ENCODE data around the gene POLA1. TPM values are rescaled to one million over a fixed set of nuclear protein-coding genes. Genes with fewer than 3 reads are reported as not detected.
A peak's percentile ranks its signal among the peaks of the same experiment; 100 is the strongest.

The POLA1 gene
- total RNA-seq: 41.3 TPM

GRCh38 chrX:24693453-24694202 lies at the start of gene POLA1:
POLA1 (plus strand) TSS chrX:24693918; CDS start chrX:24693962, 44 bp downstream.

GRCh38 chrX:24647257-24648058 lies 46.3 kb upstream of the POLA1 start, which contains the start of gene PCYT1B:
PCYT1B (minus strand) TSS chrX:24647347; CDS start chrX:24647105, 242 bp downstream.

GRCh38 chrX:25015486-25016360 lies 322.0 kb downstream of the POLA1 start, which contains the start of gene ARX:
ARX (minus strand) TSS chrX:25015965; CDS start chrX:25015737, 228 bp downstream.

Small RNA genes within 50 kb of the gene (small RNA-seq; reads per million reads assigned to genes)
- gene SCARNA23 (ENCODE audit: low replicate concordance): 1.6 reads per million, percentile 78 among the genes with 10 or more reads in this experiment

Other genes with a start within 250 kb of the POLA1 start
- 8.5 TPM for gene PDK3, start 228.6 kb upstream of the POLA1 start, total RNA-seq
- 26.3 TPM for gene PCYT1B, start 46.6 kb upstream of the POLA1 start, total RNA-seq

Data from parietal lobe (tissue), 2 donors.